GM18498 (cell line): ENCODE measurements around the gene GNG10.
"Not testable (repeated sequence)": the region's sequence is repeated elsewhere in the genome, so short reads cannot be mapped to it uniquely, and the experiment has no call there.

Experiments
- ATAC-seq: cut with Tn5 transposase; IDR thresholded peaks from one replicate; pipeline ENCODE4 v1.9.1; 2021; ENCODE audit warnings: mild to moderate bottlenecking, moderate library complexity; ENCODE audit not compliant: unreplicated experiment

The GNG10 gene

GRCh38 chr9:111661150-111661801 is at the start of gene GNG10:
Gene GNG10, plus strand, starts transcription at chr9:111661605. Its CDS starts 30 bp downstream, at chr9:111661635.
- peak; percentile 91 for ATAC-seq

- no peak for ATAC-seq
Measured at GRCh38 chr9:111613436-111614040, 47.9 kb upstream of the GNG10 start.

- ATAC-seq, result no peak
Measured at GRCh38 chr9:111615928-111616327, 45.5 kb upstream of the GNG10 start.

- not testable (repeated sequence) for ATAC-seq
Measured at GRCh38 chr9:111617349-111617748, 44.1 kb upstream of the GNG10 start.

- ATAC-seq, result peak; percentile 74
Measured at GRCh38 chr9:111621895-111622480, 39.4 kb upstream of the GNG10 start.

- ATAC-seq, result no peak
Measured at GRCh38 chr9:111622626-111623025, 38.8 kb upstream of the GNG10 start.

GRCh38 chr9:111627260-111627963 is 34.0 kb upstream of the GNG10 start:
- ATAC-seq, result no peak

GRCh38 chr9:111628411-111628810 is 33.0 kb upstream of the GNG10 start:
- ATAC-seq, result no peak

GRCh38 chr9:111630182-111630963 is 31.0 kb upstream of the GNG10 start:
- ATAC-seq, result peak; percentile 30

- ATAC-seq, result no peak
Measured at GRCh38 chr9:111630964-111631213, 30.5 kb upstream of the GNG10 start.

- ATAC-seq, result peak; percentile 96
Measured at GRCh38 chr9:111631214-111631971, 30.0 kb upstream of the GNG10 start, which contains the start of gene DNAJC25. Gene DNAJC25, plus strand, starts transcription at chr9:111631334. Its CDS starts 74 bp downstream, at chr9:111631408.

GRCh38 chr9:111632060-111632459 is 29.3 kb upstream of the GNG10 start:
- no peak for ATAC-seq

GRCh38 chr9:111632695-111633388 is 28.6 kb upstream of the GNG10 start:
- ATAC-seq, result no peak

- ATAC-seq, result no peak
Measured at GRCh38 chr9:111633389-111633736, 28.0 kb upstream of the GNG10 start.

GRCh38 chr9:111634860-111635259 is 26.5 kb upstream of the GNG10 start:
- no peak for ATAC-seq

- no peak for ATAC-seq
Measured at GRCh38 chr9:111637421-111637950, 23.9 kb upstream of the GNG10 start.

- ATAC-seq, result no peak
Measured at GRCh38 chr9:111644195-111644772, 17.1 kb upstream of the GNG10 start.

GRCh38 chr9:111645806-111646205 is 15.6 kb upstream of the GNG10 start:
- no peak for ATAC-seq

GRCh38 chr9:111646417-111646816 is 15.0 kb upstream of the GNG10 start:
- ATAC-seq, result no peak
